Activated CD8-positive, alpha-beta memory T cell treated with anti-CD3 and anti-CD28 coated beads, Interleukin-2, amount 50 U/mL, for 1 hour (primary cell): ENCODE data around the gene PBX1.
"Not testable (repeated sequence)": the region's sequence is repeated elsewhere in the genome, so short reads cannot be mapped to it uniquely, and the experiment has no call there.

Source experiments
- DNase-seq: peaks from one replicate; pipeline ENCODE4 v3.0.0-alpha.2; 2020; ENCODE audit errors: extremely low read depth

The PBX1 gene

GRCh38 chr1:164640686-164641352 lies 81.8 kb downstream of the PBX1 start:
- DNase-seq = no peak

GRCh38 chr1:164641353-164641730 lies 82.4 kb downstream of the PBX1 start:
- no peak for DNase-seq

- no peak for DNase-seq
Observed at GRCh38 chr1:164643018-164643417, 84.0 kb downstream of the PBX1 start.

GRCh38 chr1:164644268-164644667 lies 85.3 kb downstream of the PBX1 start:
- no peak for DNase-seq

- DNase-seq = no peak
Observed at GRCh38 chr1:164644774-164645644, 86.0 kb downstream of the PBX1 start.

- DNase-seq = no peak
Observed at GRCh38 chr1:164645921-164646320, 86.9 kb downstream of the PBX1 start.

GRCh38 chr1:164647211-164647610 lies 88.2 kb downstream of the PBX1 start:
- DNase-seq = no peak

- DNase-seq = no peak
Observed at GRCh38 chr1:164648636-164649035, 89.7 kb downstream of the PBX1 start.

- DNase-seq = no peak
Observed at GRCh38 chr1:164649146-164649545, 90.2 kb downstream of the PBX1 start.

GRCh38 chr1:164650531-164650930 lies 91.5 kb downstream of the PBX1 start:
- DNase-seq = no peak

- no peak for DNase-seq
Observed at GRCh38 chr1:164651351-164651951, 92.5 kb downstream of the PBX1 start.

GRCh38 chr1:164652969-164653368 lies 94.0 kb downstream of the PBX1 start:
- not testable (repeated sequence) for DNase-seq

GRCh38 chr1:164653705-164654104 lies 94.7 kb downstream of the PBX1 start:
- DNase-seq = no peak

GRCh38 chr1:164654200-164654599 lies 95.2 kb downstream of the PBX1 start:
- DNase-seq = no peak

- DNase-seq = no peak
Observed at GRCh38 chr1:164658864-164659263, 99.9 kb downstream of the PBX1 start.

GRCh38 chr1:164659621-164660411 lies 100.8 kb downstream of the PBX1 start:
- no peak for DNase-seq

GRCh38 chr1:164660412-164660772 lies 101.4 kb downstream of the PBX1 start:
- DNase-seq = no peak

- DNase-seq = no peak
Observed at GRCh38 chr1:164660775-164661174, 101.8 kb downstream of the PBX1 start.

- DNase-seq = no peak
Observed at GRCh38 chr1:164662462-164662861, 103.5 kb downstream of the PBX1 start.

- DNase-seq = no peak
Observed at GRCh38 chr1:164662955-164663354, 104.0 kb downstream of the PBX1 start.

- no peak for DNase-seq
Observed at GRCh38 chr1:164664127-164664526, 105.1 kb downstream of the PBX1 start.

GRCh38 chr1:164667001-164667400 lies 108.0 kb downstream of the PBX1 start:
- no peak for DNase-seq
